ENCODE results near the gene CCDC71L.
"Not testable (repeated sequence)": the region's sequence is repeated elsewhere in the genome, so short reads cannot be mapped to it uniquely, and the experiment has no call there.

Gene CCDC71L

GRCh38 chr7:106681815-106682495, 21.0 kb upstream of the CCDC71L start:
- no peak overlapping the region for H3K4me3 ChIP-seq (ENCODE audit: low read depth, low read length)
- no peak for TF ChIP-seq CTCF (IDR thresholded peaks at IDR 0.05; ENCODE audit: borderline replicate concordance, insufficient read depth, low read depth, low read length)

- no peak for TF ChIP-seq CTCF (IDR thresholded peaks at IDR 0.05; ENCODE audit: borderline replicate concordance, insufficient read depth, low read depth, low read length)
These were observed 18.4 kb upstream of the CCDC71L start for GRCh38 chr7:106679153-106679931.

GRCh38 chr7:106678795-106679152, 17.8 kb upstream of the CCDC71L start:
- no peak for TF ChIP-seq CTCF (IDR thresholded peaks at IDR 0.05; ENCODE audit: borderline replicate concordance, insufficient read depth, low read depth, low read length)
- no peak overlapping the region for H3K4me3 ChIP-seq (ENCODE audit: low read depth, low read length)

More at GRCh38 chr7:106679153-106679931, 18.4 kb upstream of the CCDC71L start:
- no peak overlapping the region for H3K4me3 ChIP-seq (ENCODE audit: low read depth, low read length)

- H3K4me3 ChIP-seq (ENCODE audit: low read depth, low read length): not testable (repeated sequence)
These were observed 15.5 kb upstream of the CCDC71L start for GRCh38 chr7:106676506-106676905.

GRCh38 chr7:106673688-106674087, 12.7 kb upstream of the CCDC71L start:
- not testable (repeated sequence) for H3K4me3 ChIP-seq (ENCODE audit: low read depth, low read length)

GRCh38 chr7:106671930-106672329, 11.0 kb upstream of the CCDC71L start:
- not testable (repeated sequence) for H3K4me3 ChIP-seq (ENCODE audit: low read depth, low read length)

GRCh38 chr7:106671160-106671559, 10.2 kb upstream of the CCDC71L start:
- H3K4me3 ChIP-seq (ENCODE audit: low read depth, low read length): no peak overlapping the region
- no peak for TF ChIP-seq CTCF (IDR thresholded peaks at IDR 0.05; ENCODE audit: borderline replicate concordance, insufficient read depth, low read depth, low read length)

- H3K4me3 ChIP-seq (ENCODE audit: low read depth, low read length): no peak overlapping the region
- TF ChIP-seq CTCF (IDR thresholded peaks at IDR 0.05; ENCODE audit: borderline replicate concordance, insufficient read depth, low read depth, low read length): no peak
These were observed 8.0 kb upstream of the CCDC71L start for GRCh38 chr7:106668861-106669524.

All from GM12875 (cell line).